Mesendoderm (in vitro differentiated cells): ENCODE results near the gene TNS1.

Experiments
- DNase-seq: peaks from one replicate; pipeline ENCODE4 v3.0.0; 2013
- H2AK5ac ChIP-seq: 2 replicates; pipeline ENCODE4 v1.6.1; 2013; ENCODE audit warnings: low read length, inconsistent platforms
- H2BK120ac ChIP-seq: 2 replicates; pipeline ENCODE4 v1.6.1; 2013; ENCODE audit warnings: low read depth, mild to moderate bottlenecking, low read length, moderate library complexity, mixed read lengths
- H2BK15ac ChIP-seq: replicated peaks from 2 replicates; pipeline ENCODE4 v1.6.1; 2013; ENCODE audit warnings: low read depth, mild to moderate bottlenecking, moderate library complexity
- H2BK5ac ChIP-seq: 2 replicates; pipeline ENCODE4 v1.6.1; 2013; ENCODE audit warnings: low read length, inconsistent platforms
- H3K18ac ChIP-seq: 2 replicates; pipeline ENCODE4 v1.6.1; 2013; ENCODE audit warnings: mild to moderate bottlenecking, low read length, mixed read lengths
- H3K23ac ChIP-seq: one replicate; pipeline ENCODE4 v1.6.1; 2013; ENCODE audit warnings: low read length
- H3K27ac ChIP-seq: 2 replicates; pipeline ENCODE4 v1.5.1; 2013; ENCODE audit warnings: low read depth, mild to moderate bottlenecking, inconsistent platforms, low read length, moderate library complexity
- H3K27me3 ChIP-seq: 2 replicates; pipeline ENCODE4 v1.6.1; 2013; ENCODE audit warnings: low read length, control low read depth, mild to moderate bottlenecking, inconsistent platforms; ENCODE audit not compliant: insufficient read depth, poor library complexity
- H3K36me3 ChIP-seq: 2 replicates; pipeline ENCODE4 v1.6.1; 2013; ENCODE audit warnings: low read length, inconsistent platforms; ENCODE audit not compliant: control insufficient read depth, insufficient read depth
- H3K4ac ChIP-seq: one replicate; pipeline ENCODE4 v1.6.1; 2013; ENCODE audit warnings: low read depth, mild to moderate bottlenecking, low read length, moderate library complexity
- H3K4me1 ChIP-seq: 2 replicates; pipeline ENCODE4 v1.6.1; 2013; ENCODE audit warnings: low read depth, low read length, inconsistent platforms; ENCODE audit not compliant: control insufficient read depth
- H3K4me2 ChIP-seq: 2 replicates; pipeline ENCODE4 v1.6.1; 2013; ENCODE audit warnings: low read length
- H3K4me3 ChIP-seq: 2 replicates; pipeline ENCODE4 v1.5.1; 2013; ENCODE audit warnings: mild to moderate bottlenecking, low read length
- H3K56ac ChIP-seq: one replicate; pipeline ENCODE4 v1.6.1; 2013; ENCODE audit warnings: low read length
- H3K79me1 ChIP-seq: 2 replicates; pipeline ENCODE4 v1.6.1; 2013; ENCODE audit warnings: low read length, inconsistent platforms
- H3K79me2 ChIP-seq: 2 replicates; pipeline ENCODE4 v1.6.1; 2013; ENCODE audit warnings: mild to moderate bottlenecking, low read length; ENCODE audit not compliant: control insufficient read depth, insufficient read depth
- H3K9ac ChIP-seq: 2 replicates; pipeline ENCODE4 v1.6.1; 2013; ENCODE audit warnings: low read length, inconsistent platforms
- H4K5ac ChIP-seq: one replicate; pipeline ENCODE4 v1.6.1; 2013; ENCODE audit warnings: low read length
- H4K8ac ChIP-seq: one replicate; pipeline ENCODE4 v1.6.1; 2013; ENCODE audit warnings: low read depth, mild to moderate bottlenecking, control low read depth, low read length, moderate library complexity
- WGBS: extraction: QIAGEN DNeasy Blood & Tissue Kit; methylation state at CpG from one replicate; pipeline ENCODE4 v1.1.7; 2013; ENCODE audit warnings: low lambda C conversion rate, missing lambda C conversion rate; ENCODE audit not compliant: insufficient coverage; ENCODE audit errors: extremely low coverage; 5-methylcytosine and 5-hydroxymethylcytosine counted together

The TNS1 gene

GRCh38 chr2:218003281-218003944 is 618 bp upstream of the TNS1 start:
- Histone ChIP-seq H3K36me3 (no peaks in the 10 kb centered on the region), H3K79me1 (no peaks in the 10 kb centered on the region), H3K4me3 (no peak overlapping the region), H3K23ac (no peak overlapping the region), H2AK5ac (no peak overlapping the region), H3K4ac (peak overlapping the region; percentile 20), H3K27ac (no peak overlapping the region), H2BK5ac (no peak overlapping the region), H3K18ac (peak overlapping the region; percentile 66), H4K8ac (no peak overlapping the region), H3K27me3 (no peaks in the 10 kb centered on the region), H2BK15ac (no peak overlapping the region), H2BK120ac (no peak overlapping the region), H3K9ac (no peak overlapping the region), H3K79me2 (no peaks in the 10 kb centered on the region), H4K5ac (no peak overlapping the region), H3K4me2 (no peak overlapping the region), H3K4me1 (peaks cover 10% of the 10 kb centered on the region), H3K56ac (peak overlapping the region; percentile 76)
- DNase-seq: no peak
- no CpG with 5 or more reads among the region's 11 CpGs for WGBS

GRCh38 chr2:218002143-218002844 is 501 bp downstream of the TNS1 start:
- H3K4ac ChIP-seq: no peak overlapping the region
- no peak overlapping the region for H4K8ac ChIP-seq
- no peaks in the 10 kb centered on the region for H3K36me3 ChIP-seq
- H3K4me3 ChIP-seq: no peak overlapping the region
- no peak overlapping the region for H3K23ac ChIP-seq
- no peaks in the 10 kb centered on the region for H3K79me2 ChIP-seq
- no peak overlapping the region for H4K5ac ChIP-seq
- H2BK5ac ChIP-seq: no peak overlapping the region
- no peak overlapping the region for H2BK120ac ChIP-seq
- no peak for DNase-seq
- peak overlapping the region; percentile 76 for H3K56ac ChIP-seq
- H3K79me1 ChIP-seq: no peaks in the 10 kb centered on the region
- H3K27me3 ChIP-seq: no peaks in the 10 kb centered on the region
- H3K4me1 ChIP-seq: peaks cover 10% of the 10 kb centered on the region
- H3K18ac ChIP-seq: no peak overlapping the region
- H3K9ac ChIP-seq: peak overlapping the region; percentile 39
- no peak overlapping the region for H2BK15ac ChIP-seq
- H3K27ac ChIP-seq: no peak overlapping the region
- no peak overlapping the region for H2AK5ac ChIP-seq
- H3K4me2 ChIP-seq: no peak overlapping the region
- no CpG with 5 or more reads among the region's 12 CpGs for WGBS

GRCh38 chr2:218001629-218002028 is 1.2 kb downstream of the TNS1 start:
- Histone ChIP-seq H2BK5ac (no peak overlapping the region), H3K4ac (no peak overlapping the region), H2BK15ac (no peak overlapping the region), H4K8ac (no peak overlapping the region), H3K79me2 (no peaks in the 10 kb centered on the region), H2BK120ac (no peak overlapping the region), H4K5ac (no peak overlapping the region), H2AK5ac (no peak overlapping the region), H3K36me3 (no peaks in the 10 kb centered on the region), H3K4me1 (peaks cover 12% of the 10 kb centered on the region), H3K4me3 (no peak overlapping the region), H3K4me2 (no peak overlapping the region), H3K18ac (no peak overlapping the region), H3K56ac (no peak overlapping the region), H3K27ac (no peak overlapping the region), H3K27me3 (no peaks in the 10 kb centered on the region), H3K79me1 (no peaks in the 10 kb centered on the region), H3K9ac (peak overlapping the region; percentile 20), H3K23ac (no peak overlapping the region)
- no CpG with 5 or more reads among the region's 4 CpGs for WGBS
- DNase-seq: no peak

GRCh38 chr2:218000136-218000535 is 2.7 kb downstream of the TNS1 start:
- H4K8ac ChIP-seq: no peak overlapping the region
- H4K5ac ChIP-seq: no peak overlapping the region
- H3K27ac ChIP-seq: no peak overlapping the region
- no peak overlapping the region for H3K9ac ChIP-seq
- H2AK5ac ChIP-seq: no peak overlapping the region
- H2BK15ac ChIP-seq: no peak overlapping the region
- H3K79me2 ChIP-seq: no peaks in the 10 kb centered on the region
- no peak overlapping the region for H3K4me3 ChIP-seq
- no peak overlapping the region for H3K4ac ChIP-seq
- no peak overlapping the region for H2BK120ac ChIP-seq
- no peaks in the 10 kb centered on the region for H3K79me1 ChIP-seq
- H3K18ac ChIP-seq: no peak overlapping the region
- H2BK5ac ChIP-seq: no peak overlapping the region
- H3K36me3 ChIP-seq: no peaks in the 10 kb centered on the region
- no peak for DNase-seq
- H3K4me1 ChIP-seq: peaks cover 19% of the 10 kb centered on the region
- H3K56ac ChIP-seq: no peak overlapping the region
- H3K4me2 ChIP-seq: no peak overlapping the region
- no peak overlapping the region for H3K23ac ChIP-seq
- no peaks in the 10 kb centered on the region for H3K27me3 ChIP-seq

GRCh38 chr2:217999595-217999959 is 3.2 kb downstream of the TNS1 start:
- H3K4me3 ChIP-seq: no peak overlapping the region
- no peak overlapping the region for H2BK5ac ChIP-seq
- no peak overlapping the region for H2BK15ac ChIP-seq
- H4K8ac ChIP-seq: no peak overlapping the region
- no peak overlapping the region for H2BK120ac ChIP-seq
- no peak overlapping the region for H3K56ac ChIP-seq
- H3K27ac ChIP-seq: no peak overlapping the region
- H3K27me3 ChIP-seq: no peaks in the 10 kb centered on the region
- no peak overlapping the region for H4K5ac ChIP-seq
- H2AK5ac ChIP-seq: no peak overlapping the region
- no peak overlapping the region for H3K4ac ChIP-seq
- no peak overlapping the region for H3K9ac ChIP-seq
- no peak overlapping the region for H3K4me2 ChIP-seq
- DNase-seq: no peak
- H3K4me1 ChIP-seq: peaks cover 24% of the 10 kb centered on the region
- no CpG with 5 or more reads among the region's 4 CpGs for WGBS
- H3K18ac ChIP-seq: no peak overlapping the region
- no peaks in the 10 kb centered on the region for H3K79me2 ChIP-seq
- H3K79me1 ChIP-seq: no peaks in the 10 kb centered on the region
- H3K36me3 ChIP-seq: no peaks in the 10 kb centered on the region
- no peak overlapping the region for H3K23ac ChIP-seq
